22Rv1 (cell line): Measurements from ENCODE around the gene USP53.

Experiments
- ZFX ChIP-seq: fragments of 450-650 bp; IDR thresholded peaks from 2 replicates; pipeline ENCODE4 v1.6.1; 2017; ENCODE audit warnings: antibody characterized with exemption, borderline replicate concordance
- TF ChIP-seq, protein P1 (sequence below): fragments of 450-650 bp; IDR thresholded peaks from 2 replicates; pipeline ENCODE4 v1.5.1; 2017; ENCODE audit warnings: mild to moderate bottlenecking

DNA sequence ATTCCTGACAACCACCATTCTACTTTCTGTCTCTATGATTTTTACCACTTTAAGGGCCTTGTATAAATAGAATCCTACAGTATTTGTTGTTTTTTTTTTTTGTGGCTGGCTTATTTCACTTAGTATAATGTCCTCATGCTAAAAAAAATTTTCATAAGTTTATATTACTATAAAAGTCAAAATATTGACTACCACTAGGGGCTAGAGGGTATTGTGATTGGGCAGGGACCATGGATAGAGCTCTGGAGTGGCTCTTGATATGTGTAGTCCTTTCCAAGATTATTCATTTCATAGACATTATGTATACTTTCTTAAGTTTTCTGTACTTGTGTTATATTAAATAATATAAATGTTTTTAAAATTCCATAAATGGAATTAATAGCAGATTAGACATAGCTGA lies 42.3 kb upstream of the USP53 start:
- TF ChIP-seq, protein P1, sequence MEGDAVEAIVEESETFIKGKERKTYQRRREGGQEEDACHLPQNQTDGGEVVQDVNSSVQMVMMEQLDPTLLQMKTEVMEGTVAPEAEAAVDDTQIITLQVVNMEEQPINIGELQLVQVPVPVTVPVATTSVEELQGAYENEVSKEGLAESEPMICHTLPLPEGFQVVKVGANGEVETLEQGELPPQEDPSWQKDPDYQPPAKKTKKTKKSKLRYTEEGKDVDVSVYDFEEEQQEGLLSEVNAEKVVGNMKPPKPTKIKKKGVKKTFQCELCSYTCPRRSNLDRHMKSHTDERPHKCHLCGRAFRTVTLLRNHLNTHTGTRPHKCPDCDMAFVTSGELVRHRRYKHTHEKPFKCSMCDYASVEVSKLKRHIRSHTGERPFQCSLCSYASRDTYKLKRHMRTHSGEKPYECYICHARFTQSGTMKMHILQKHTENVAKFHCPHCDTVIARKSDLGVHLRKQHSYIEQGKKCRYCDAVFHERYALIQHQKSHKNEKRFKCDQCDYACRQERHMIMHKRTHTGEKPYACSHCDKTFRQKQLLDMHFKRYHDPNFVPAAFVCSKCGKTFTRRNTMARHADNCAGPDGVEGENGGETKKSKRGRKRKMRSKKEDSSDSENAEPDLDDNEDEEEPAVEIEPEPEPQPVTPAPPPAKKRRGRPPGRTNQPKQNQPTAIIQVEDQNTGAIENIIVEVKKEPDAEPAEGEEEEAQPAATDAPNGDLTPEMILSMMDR: no peak
- TF ChIP-seq ZFX: no peak
